Measurements from ENCODE around the gene ABHD14A. TPM values are rescaled to one million over a fixed set of nuclear protein-coding genes. Genes with fewer than 3 reads are reported as not detected.

ABHD14A gene
- total RNA-seq, 2 donors from 2014 or later, result 15.5 to 16.1 TPM

DNA sequence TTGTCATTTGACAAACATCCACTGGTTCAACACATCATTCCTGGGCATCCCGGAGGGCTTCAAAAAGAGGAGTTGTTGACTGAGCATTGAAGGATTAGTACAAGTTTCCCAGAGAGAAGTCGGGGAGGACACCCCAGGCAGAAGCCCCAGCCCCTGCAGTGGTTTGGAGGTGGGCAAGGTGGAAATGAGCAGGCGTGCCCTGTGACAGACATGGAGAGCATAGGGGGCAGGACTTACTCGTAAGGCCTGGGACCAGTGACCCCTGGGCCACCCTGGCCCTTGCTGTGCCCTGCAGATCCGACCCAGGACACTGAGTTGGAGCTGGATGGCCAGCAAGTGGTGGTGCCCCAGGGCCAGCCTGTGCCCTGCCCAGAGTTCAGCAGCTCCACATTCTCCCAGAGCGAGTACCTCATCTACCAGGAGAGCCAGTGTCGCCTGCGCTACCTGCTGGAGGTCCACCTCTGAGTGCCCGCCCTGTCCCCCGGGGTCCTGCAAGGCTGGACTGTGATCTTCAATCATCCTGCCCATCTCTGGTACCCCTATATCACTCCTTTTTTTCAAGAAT is 26.8 kb upstream of the ABHD14A start:
- DNase-seq (no peak), ATAC-seq (no peak)
- H3K27me3 ChIP-seq, result no peaks in the 10 kb centered on the region
- WGBS, 2 donors, result 81% methylated on average over 10 of the region's 10 CpGs
- H3K9me3 ChIP-seq, result no peaks in the 10 kb centered on the region
- intact Hi-C loops (cut with DNase I), result loop anchor here (10.0 kb wide), 1 partner anchor 47 kb away; the partner anchor contains the start of gene RPL29
- TF ChIP-seq, protein P1, sequence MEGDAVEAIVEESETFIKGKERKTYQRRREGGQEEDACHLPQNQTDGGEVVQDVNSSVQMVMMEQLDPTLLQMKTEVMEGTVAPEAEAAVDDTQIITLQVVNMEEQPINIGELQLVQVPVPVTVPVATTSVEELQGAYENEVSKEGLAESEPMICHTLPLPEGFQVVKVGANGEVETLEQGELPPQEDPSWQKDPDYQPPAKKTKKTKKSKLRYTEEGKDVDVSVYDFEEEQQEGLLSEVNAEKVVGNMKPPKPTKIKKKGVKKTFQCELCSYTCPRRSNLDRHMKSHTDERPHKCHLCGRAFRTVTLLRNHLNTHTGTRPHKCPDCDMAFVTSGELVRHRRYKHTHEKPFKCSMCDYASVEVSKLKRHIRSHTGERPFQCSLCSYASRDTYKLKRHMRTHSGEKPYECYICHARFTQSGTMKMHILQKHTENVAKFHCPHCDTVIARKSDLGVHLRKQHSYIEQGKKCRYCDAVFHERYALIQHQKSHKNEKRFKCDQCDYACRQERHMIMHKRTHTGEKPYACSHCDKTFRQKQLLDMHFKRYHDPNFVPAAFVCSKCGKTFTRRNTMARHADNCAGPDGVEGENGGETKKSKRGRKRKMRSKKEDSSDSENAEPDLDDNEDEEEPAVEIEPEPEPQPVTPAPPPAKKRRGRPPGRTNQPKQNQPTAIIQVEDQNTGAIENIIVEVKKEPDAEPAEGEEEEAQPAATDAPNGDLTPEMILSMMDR (IDR thresholded peaks at IDR 0.05), result no peak
- TF ChIP-seq POLR2A (IDR thresholded peaks at IDR 0.05), result no peak
- H3K27ac ChIP-seq, result no peak overlapping the region
- no peaks in the 10 kb centered on the region for H3K36me3 ChIP-seq (replicated peaks in 1 of 2; ENCODE audit: insufficient read depth in 1 of 2, low read depth in 2 of 2)
- H3K4me1 ChIP-seq, result peaks cover 3% of the 10 kb centered on the region
- no peak overlapping the region for H3K4me3 ChIP-seq

DNA sequence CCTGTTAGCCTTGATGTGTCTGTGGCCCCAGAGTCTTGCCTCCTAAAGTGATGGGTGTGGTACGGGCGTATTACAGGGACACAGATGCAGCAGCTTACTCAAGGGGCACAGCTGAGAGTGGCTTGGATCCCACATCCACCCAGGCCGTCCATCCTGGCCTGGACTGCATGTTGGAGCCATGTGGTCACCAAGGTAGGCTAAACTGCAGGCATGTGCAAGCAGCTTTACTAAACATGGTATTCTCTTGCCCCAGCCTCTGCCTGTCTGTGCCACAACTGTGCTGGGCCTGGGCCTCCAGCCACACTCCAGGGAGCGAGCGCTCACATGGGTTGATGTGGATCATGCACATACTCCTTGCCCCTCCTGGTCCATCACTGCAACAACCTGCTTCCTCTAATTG is 25.7 kb upstream of the ABHD14A start:
- no peaks in the 10 kb centered on the region for H3K27me3 ChIP-seq
- TF ChIP-seq POLR2A (IDR thresholded peaks at IDR 0.05), result no peak
- TF ChIP-seq, protein P1 (IDR thresholded peaks at IDR 0.05), result no peak
- no peaks in the 10 kb centered on the region for H3K4me1 ChIP-seq
- ATAC-seq (no peak), DNase-seq (peak in 1 of 4 donors; percentile 7)
- no peak overlapping the region for H3K4me3 ChIP-seq
- H3K36me3 ChIP-seq (replicated peaks in 1 of 2; ENCODE audit: insufficient read depth in 1 of 2, low read depth in 2 of 2), result no peaks in the 10 kb centered on the region
- intact Hi-C loops (cut with DNase I), result loop anchor here (10.0 kb wide), 1 partner anchor 46 kb away; the partner anchor contains the start of gene RPL29
- 82 to 83% methylated on average over 5 of the region's 5 CpGs for WGBS, 2 donors
- no peaks in the 10 kb centered on the region for H3K9me3 ChIP-seq
- no peak overlapping the region for H3K27ac ChIP-seq

DNA sequence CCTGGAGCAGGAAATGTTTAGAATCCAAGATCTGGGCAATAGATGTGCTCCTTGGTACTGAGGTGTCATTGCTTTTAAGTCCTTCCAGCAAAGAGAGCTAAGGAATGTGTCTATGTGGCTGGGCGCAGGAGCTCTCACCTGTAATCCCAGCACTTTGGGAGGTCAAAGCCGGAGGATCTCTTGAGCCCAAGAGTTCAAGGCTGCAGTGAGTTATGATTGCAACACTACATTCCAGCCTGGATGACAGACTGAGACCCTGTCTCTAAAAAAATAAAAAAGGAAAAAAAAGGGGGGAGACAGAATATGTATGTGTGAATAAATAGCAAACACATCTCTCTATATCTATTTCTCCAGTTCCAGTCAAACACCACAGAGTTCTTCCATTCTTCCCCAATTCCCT is 24.0 kb upstream of the ABHD14A start:
- ATAC-seq, result no peak

DNA sequence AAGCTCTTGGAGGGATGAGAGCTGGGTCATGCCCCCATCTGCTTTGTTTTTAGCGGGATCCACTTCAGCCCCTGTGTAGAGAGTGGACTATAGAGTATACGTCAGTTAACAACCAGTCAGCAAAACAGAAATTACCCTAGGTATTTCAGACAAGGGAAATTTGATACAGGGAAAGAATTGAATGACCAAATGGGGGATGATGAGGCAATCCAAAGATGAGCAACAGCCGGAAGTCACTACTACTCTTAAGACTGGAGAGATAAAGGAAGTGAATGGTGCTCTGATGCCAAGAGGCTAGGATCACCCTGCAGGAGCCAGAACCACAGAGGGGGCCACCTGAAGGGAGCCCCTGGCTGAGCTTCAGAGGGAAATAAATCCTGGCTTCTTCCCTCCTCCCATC is 21.4 kb upstream of the ABHD14A start:
- DNase-seq (no peak), ATAC-seq (no peak)
- Histone ChIP-seq H3K27ac (no peak overlapping the region), H3K4me3 (no peak overlapping the region), H3K36me3 (replicated peaks in 1 of 2; ENCODE audit: insufficient read depth in 1 of 2, low read depth in 2 of 2) (no peaks in the 10 kb centered on the region), H3K27me3 (no peaks in the 10 kb centered on the region), H3K9me3 (no peaks in the 10 kb centered on the region), H3K4me1 (peaks cover 20% of the 10 kb centered on the region)
- intact Hi-C loops (cut with DNase I), result no loop called here
- no peak for TF ChIP-seq POLR2A (IDR thresholded peaks at IDR 0.05)
- TF ChIP-seq, protein P1 (IDR thresholded peaks at IDR 0.05), result no peak
- WGBS, 2 donors, result 67 to 77% methylated on average over 3 of the region's 3 CpGs

More for the DNA sequence above, 24.0 kb upstream of the ABHD14A start:
- 85 to 95% methylated on average over 2 of the region's 2 CpGs for WGBS, 2 donors
- no peak for DNase-seq
- H3K36me3 ChIP-seq (replicated peaks in 1 of 2; ENCODE audit: insufficient read depth in 1 of 2, low read depth in 2 of 2), result no peaks in the 10 kb centered on the region
- H3K4me1 ChIP-seq, result peaks cover 9% of the 10 kb centered on the region
- no peak overlapping the region for H3K4me3 ChIP-seq
- no peak overlapping the region for H3K27ac ChIP-seq
- no peaks in the 10 kb centered on the region for H3K9me3 ChIP-seq
- TF ChIP-seq, protein P1 (IDR thresholded peaks at IDR 0.05), result no peak
- TF ChIP-seq POLR2A (IDR thresholded peaks at IDR 0.05), result no peak
- no peaks in the 10 kb centered on the region for H3K27me3 ChIP-seq
- intact Hi-C loops (cut with DNase I), result no loop called here

DNA sequence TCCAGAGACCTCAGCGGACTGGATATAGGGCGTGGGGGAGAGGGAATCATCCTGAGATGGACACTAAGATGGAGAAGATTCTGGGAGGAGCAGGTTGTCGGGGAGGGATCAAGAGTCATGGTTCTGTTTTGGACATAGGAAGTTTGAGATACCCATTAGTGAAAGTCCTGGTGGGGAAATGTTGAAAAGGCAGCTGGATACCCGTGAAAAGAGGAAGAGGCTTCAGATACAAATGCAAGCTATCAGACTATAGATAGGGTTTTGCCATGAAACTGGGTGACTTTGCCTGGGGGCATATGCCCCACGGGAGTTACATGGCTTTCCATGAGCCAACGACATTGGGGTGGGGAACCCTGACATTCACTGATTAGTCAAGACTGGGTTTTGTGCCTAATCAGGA is 20.8 kb upstream of the ABHD14A start:
- Histone ChIP-seq H3K4me1 (peaks cover 20% of the 10 kb centered on the region), H3K4me3 (no peak overlapping the region), H3K27me3 (no peaks in the 10 kb centered on the region), H3K9me3 (no peaks in the 10 kb centered on the region), H3K27ac (no peak overlapping the region), H3K36me3 (replicated peaks in 1 of 2; ENCODE audit: insufficient read depth in 1 of 2, low read depth in 2 of 2) (no peaks in the 10 kb centered on the region)
- intact Hi-C loops (cut with DNase I), result no loop called here
- no peak for ATAC-seq
- TF ChIP-seq, protein P1 (IDR thresholded peaks at IDR 0.05), result no peak
- TF ChIP-seq POLR2A (IDR thresholded peaks at IDR 0.05), result no peak
- WGBS, 2 donors, result 71 to 76% methylated on average over 6 of the region's 6 CpGs
- DNase-seq, result no peak

Measured in body of pancreas (tissue), 4 donors.